Smooth muscle cell (in vitro differentiated cells): ENCODE results near the gene SPANXN2. TPM values are rescaled to one million over a fixed set of nuclear protein-coding genes. Genes with fewer than 3 reads are reported as not detected.

Experiments
- DNase-seq: peaks from one replicate; lab custom pipeline; 2025; ENCODE audit not compliant: unreplicated experiment; lab: John Stamatoyannopoulos, UW
- H2AFZ ChIP-seq: fragments of 200-600 bp; sonication (generic); 2 replicates; pipeline ENCODE4 v1.6.0; 2016; ENCODE audit warnings: antibody characterized with exemption, low read depth, mild to moderate bottlenecking
- H3F3A ChIP-seq: fragments of 200-600 bp; sonication (generic); 2 replicates; pipeline ENCODE4 v1.6.0; 2017; ENCODE audit warnings: antibody characterized with exemption, low read depth
- H3K27ac ChIP-seq: fragments of 200-600 bp; sonication (generic); 2 replicates; pipeline ENCODE4 v1.5.1; 2016; ENCODE audit warnings: low read depth, mild to moderate bottlenecking
- H3K27me3 ChIP-seq: fragments of 200-600 bp; sonication (generic); 2 replicates; pipeline ENCODE4 v1.6.1; 2016; ENCODE audit warnings: low read depth, mild to moderate bottlenecking
- H3K36me3 ChIP-seq: fragments of 200-600 bp; sonication (generic); 2 replicates; pipeline ENCODE4 v1.5.1; 2016; ENCODE audit warnings: low read depth
- H3K4me1 ChIP-seq: fragments of 200-600 bp; sonication (generic); 2 replicates; pipeline ENCODE4 v1.5.1; 2016; ENCODE audit warnings: low read depth
- H3K4me2 ChIP-seq: fragments of 200-600 bp; sonication (generic); 2 replicates; pipeline ENCODE4 v1.6.0; 2016; ENCODE audit warnings: mild to moderate bottlenecking
- H3K4me3 ChIP-seq: fragments of 200-600 bp; sonication (generic); 2 replicates; pipeline ENCODE4 v1.5.1; 2016; ENCODE audit warnings: mild to moderate bottlenecking
- H3K79me2 ChIP-seq: fragments of 200-600 bp; sonication (generic); 2 replicates; pipeline ENCODE4 v1.6.0; 2016; ENCODE audit warnings: low read depth, mild to moderate bottlenecking
- H3K9ac ChIP-seq: fragments of 200-600 bp; sonication (generic); 2 replicates; pipeline ENCODE4 v1.6.0; 2016; ENCODE audit warnings: low read depth
- H3K9me3 ChIP-seq: fragments of 200-600 bp; sonication (generic); replicated peaks from 2 replicates; pipeline ENCODE4 v1.5.1; 2016; ENCODE audit warnings: low read depth
- H4K20me1 ChIP-seq: fragments of 200-600 bp; sonication (generic); 2 replicates; pipeline ENCODE4 v1.6.0; 2016; ENCODE audit warnings: low read depth
- WGBS: methylation state at CpG from one replicate; pipeline ENCODE4 v1.1.7; 2016; ENCODE audit warnings: low lambda C conversion rate; 5-methylcytosine and 5-hydroxymethylcytosine counted together
- polyA plus RNA-seq: library from polyadenylated mRNA; unstranded; fragments of >200 nt; fragmentation: Nextera tagmentation; extraction: Ambion mirVana; gene quantifications from 2 replicates; pipeline ENCODE4 v1.2.1, GENCODE V29; 2016
- total RNA-seq: library from RNA; depleted of rRNA; stranded (reverse); fragments of >200 nt; gene quantifications from 2 replicates; pipeline ENCODE4 v1.2.3, GENCODE V29; 2014
- TF ChIP-seq, protein P1 (sequence below): fragments of 200-600 bp; sonication (generic); IDR thresholded peaks from 2 replicates; pipeline ENCODE4 v1.5.1; 2017; ENCODE audit warnings: borderline replicate concordance, mild to moderate bottlenecking, antibody characterized with exemption; ENCODE audit not compliant: insufficient read depth, poor library complexity, severe bottlenecking

The SPANXN2 gene
- total and polyA plus RNA-seq, 2 experiments from 2014 or later = not detected

DNA sequence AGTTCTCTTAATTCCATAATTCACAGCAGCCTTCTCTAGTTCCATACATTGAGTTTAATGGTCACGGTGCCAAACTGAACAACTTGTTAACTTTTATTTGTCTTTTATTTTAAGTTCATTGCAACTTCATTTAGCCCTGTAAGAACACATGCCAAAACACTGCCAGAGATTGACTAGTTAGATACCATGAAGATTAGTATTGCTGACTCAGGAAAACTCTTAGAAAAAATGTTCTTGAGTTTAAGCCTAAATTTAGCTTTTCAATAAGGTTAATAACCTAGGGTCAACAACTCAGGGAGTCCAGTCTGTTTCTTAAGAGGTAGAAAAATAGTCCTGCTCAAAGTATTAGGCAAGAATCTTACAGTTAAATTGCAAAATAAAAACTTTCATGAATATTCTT lies 25.7 kb downstream of the SPANXN2 start:
- no peaks in the 10 kb centered on the region for H3K36me3 ChIP-seq
- H3K4me3 ChIP-seq = no peak overlapping the region
- TF ChIP-seq, protein P1, sequence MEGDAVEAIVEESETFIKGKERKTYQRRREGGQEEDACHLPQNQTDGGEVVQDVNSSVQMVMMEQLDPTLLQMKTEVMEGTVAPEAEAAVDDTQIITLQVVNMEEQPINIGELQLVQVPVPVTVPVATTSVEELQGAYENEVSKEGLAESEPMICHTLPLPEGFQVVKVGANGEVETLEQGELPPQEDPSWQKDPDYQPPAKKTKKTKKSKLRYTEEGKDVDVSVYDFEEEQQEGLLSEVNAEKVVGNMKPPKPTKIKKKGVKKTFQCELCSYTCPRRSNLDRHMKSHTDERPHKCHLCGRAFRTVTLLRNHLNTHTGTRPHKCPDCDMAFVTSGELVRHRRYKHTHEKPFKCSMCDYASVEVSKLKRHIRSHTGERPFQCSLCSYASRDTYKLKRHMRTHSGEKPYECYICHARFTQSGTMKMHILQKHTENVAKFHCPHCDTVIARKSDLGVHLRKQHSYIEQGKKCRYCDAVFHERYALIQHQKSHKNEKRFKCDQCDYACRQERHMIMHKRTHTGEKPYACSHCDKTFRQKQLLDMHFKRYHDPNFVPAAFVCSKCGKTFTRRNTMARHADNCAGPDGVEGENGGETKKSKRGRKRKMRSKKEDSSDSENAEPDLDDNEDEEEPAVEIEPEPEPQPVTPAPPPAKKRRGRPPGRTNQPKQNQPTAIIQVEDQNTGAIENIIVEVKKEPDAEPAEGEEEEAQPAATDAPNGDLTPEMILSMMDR = no peak
- no peak overlapping the region for H3K4me2 ChIP-seq
- no peaks in the 10 kb centered on the region for H3F3A ChIP-seq
- H3K27ac ChIP-seq = no peak overlapping the region
- no peaks in the 10 kb centered on the region for H3K79me2 ChIP-seq
- H3K9ac ChIP-seq = no peak overlapping the region
- no peaks in the 10 kb centered on the region for H3K4me1 ChIP-seq
- DNase-seq = no peak
- 84% methylated on average over 1 of the region's 1 CpG for WGBS
- H3K9me3 ChIP-seq = peaks cover 3% of the 10 kb centered on the region
- no peaks in the 10 kb centered on the region for H4K20me1 ChIP-seq
- no peak overlapping the region for H2AFZ ChIP-seq
- H3K27me3 ChIP-seq = no peaks in the 10 kb centered on the region

DNA sequence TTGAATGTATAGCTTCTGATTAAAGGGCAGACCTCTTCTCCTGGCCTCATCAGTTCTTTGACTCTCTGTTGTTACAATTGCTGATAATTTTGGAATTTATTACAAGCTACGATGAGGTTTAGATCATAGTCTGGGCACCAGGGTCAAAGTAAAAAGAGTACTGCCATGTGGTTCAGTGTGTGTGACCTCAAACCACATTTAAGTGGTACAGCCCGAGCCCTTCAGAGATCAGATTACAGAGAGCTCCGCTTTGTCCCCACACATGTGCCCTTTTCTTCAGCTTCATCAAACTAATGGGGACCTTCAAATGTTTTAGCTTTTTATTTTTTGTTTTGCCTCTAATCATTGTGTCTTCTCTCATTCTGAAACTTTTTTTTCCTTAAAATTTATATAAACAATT lies 37.1 kb downstream of the SPANXN2 start:
- H3K4me3 ChIP-seq = no peak overlapping the region
- no peaks in the 10 kb centered on the region for H3K36me3 ChIP-seq
- no peaks in the 10 kb centered on the region for H3K9me3 ChIP-seq
- no peak overlapping the region for H3K27ac ChIP-seq
- no peak overlapping the region for H2AFZ ChIP-seq
- H3F3A ChIP-seq = no peaks in the 10 kb centered on the region
- H3K9ac ChIP-seq = no peak overlapping the region
- no peaks in the 10 kb centered on the region for H3K27me3 ChIP-seq
- no peak overlapping the region for H3K4me2 ChIP-seq
- DNase-seq = no peak
- no peaks in the 10 kb centered on the region for H3K4me1 ChIP-seq
- TF ChIP-seq, protein P1 = no peak
- no peaks in the 10 kb centered on the region for H4K20me1 ChIP-seq
- no peaks in the 10 kb centered on the region for H3K79me2 ChIP-seq
- WGBS = 61% methylated on average over 3 of the region's 3 CpGs

DNA sequence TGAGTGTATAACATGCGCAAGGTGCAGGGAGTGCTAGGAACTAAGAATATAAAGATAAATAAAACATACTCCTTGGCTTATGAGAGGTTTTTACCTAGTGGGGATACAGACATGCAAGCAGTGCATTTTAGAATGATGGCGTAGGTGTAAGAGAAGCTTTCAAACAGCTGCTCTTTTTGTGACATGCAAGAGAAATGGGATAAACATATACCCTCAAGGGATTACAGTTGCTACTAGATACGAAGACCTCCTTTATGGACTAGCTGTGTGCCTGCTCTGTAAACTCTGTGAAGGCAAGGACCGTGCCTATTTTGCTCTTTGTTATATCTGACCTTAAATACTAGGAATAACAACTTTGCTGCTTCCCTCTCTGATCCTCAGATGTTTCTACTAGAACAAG lies 45.6 kb downstream of the SPANXN2 start:
- Histone ChIP-seq H3K4me1 (no peaks in the 10 kb centered on the region), H3K4me3 (no peak overlapping the region), H3K4me2 (no peak overlapping the region), H3F3A (no peaks in the 10 kb centered on the region), H3K36me3 (no peaks in the 10 kb centered on the region), H3K27me3 (no peaks in the 10 kb centered on the region), H2AFZ (no peak overlapping the region), H4K20me1 (no peaks in the 10 kb centered on the region), H3K27ac (no peak overlapping the region), H3K9ac (no peak overlapping the region), H3K9me3 (no peaks in the 10 kb centered on the region), H3K79me2 (no peaks in the 10 kb centered on the region)
- 74% methylated on average over 4 of the region's 4 CpGs for WGBS
- TF ChIP-seq, protein P1 = no peak
- DNase-seq = no peak

DNA sequence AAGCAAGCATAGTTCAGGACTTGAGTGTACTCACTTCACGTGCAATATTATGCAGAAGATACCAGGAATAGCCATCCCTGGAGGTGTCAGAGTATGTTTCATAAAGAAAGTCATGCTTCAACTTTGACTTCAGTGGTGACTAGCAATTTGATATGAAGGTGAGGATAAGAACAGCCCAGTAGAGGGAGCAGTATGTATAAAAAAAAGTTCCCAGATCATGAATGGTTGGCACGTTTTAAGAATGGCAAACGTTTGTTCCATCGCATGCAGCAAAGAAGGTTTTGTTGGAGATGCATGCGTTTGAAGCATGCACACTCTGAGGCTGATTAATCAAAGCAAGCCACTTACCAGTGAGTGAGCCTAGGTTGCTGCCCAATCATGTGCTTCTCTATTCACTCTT lies 51.2 kb downstream of the SPANXN2 start:
- no peaks in the 10 kb centered on the region for H4K20me1 ChIP-seq
- no peak overlapping the region for H3K9ac ChIP-seq
- H3K4me3 ChIP-seq = no peak overlapping the region
- no peak overlapping the region for H2AFZ ChIP-seq
- no peak overlapping the region for H3K4me2 ChIP-seq
- H3K27ac ChIP-seq = no peak overlapping the region
- TF ChIP-seq, protein P1 = peak; percentile 26
- no peaks in the 10 kb centered on the region for H3K4me1 ChIP-seq
- H3K36me3 ChIP-seq = no peaks in the 10 kb centered on the region
- H3K79me2 ChIP-seq = no peaks in the 10 kb centered on the region
- DNase-seq = no peak
- no peaks in the 10 kb centered on the region for H3K27me3 ChIP-seq
- H3F3A ChIP-seq = no peaks in the 10 kb centered on the region
- H3K9me3 ChIP-seq = no peaks in the 10 kb centered on the region
- 25% methylated on average over 5 of the region's 5 CpGs for WGBS
